B cell (primary cell): Measurements from ENCODE around the gene NAPB.

Source experiments
- EZH2 ChIP-seq: IDR thresholded peaks from 2 replicates; pipeline ENCODE4 v1.6.1; 2012; ENCODE audit warnings: borderline replicate concordance, low read depth, mild to moderate bottlenecking, moderate library complexity, low read length; ENCODE audit not compliant: insufficient read depth, poor library complexity, severe bottlenecking
- TF ChIP-seq, protein P1 (sequence below): fragments of 200-600 bp; IDR thresholded peaks from one replicate; pipeline ENCODE4 v1.8.0; 2022; ENCODE audit warnings: antibody characterized with exemption, mild to moderate bottlenecking

DNA sequence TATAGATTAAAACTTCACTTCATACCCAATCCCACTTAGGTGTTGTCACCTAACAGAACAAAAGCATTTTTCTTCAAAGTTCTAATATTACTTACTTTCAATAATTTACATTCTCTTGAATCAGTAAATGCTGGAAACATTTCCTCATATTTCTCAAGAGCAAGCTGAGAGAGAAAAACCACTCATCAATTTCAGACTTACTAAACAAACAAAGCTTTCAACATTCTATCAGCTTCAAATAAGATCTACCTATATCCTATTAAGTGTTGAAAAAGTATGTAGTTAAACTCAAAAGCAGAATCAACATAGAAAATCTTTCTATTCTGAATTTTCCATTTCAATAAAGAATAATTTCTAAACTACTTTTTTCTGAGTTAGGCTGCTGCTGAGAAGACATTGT, 41.5 kb downstream of the NAPB start:
- TF ChIP-seq, protein P1, sequence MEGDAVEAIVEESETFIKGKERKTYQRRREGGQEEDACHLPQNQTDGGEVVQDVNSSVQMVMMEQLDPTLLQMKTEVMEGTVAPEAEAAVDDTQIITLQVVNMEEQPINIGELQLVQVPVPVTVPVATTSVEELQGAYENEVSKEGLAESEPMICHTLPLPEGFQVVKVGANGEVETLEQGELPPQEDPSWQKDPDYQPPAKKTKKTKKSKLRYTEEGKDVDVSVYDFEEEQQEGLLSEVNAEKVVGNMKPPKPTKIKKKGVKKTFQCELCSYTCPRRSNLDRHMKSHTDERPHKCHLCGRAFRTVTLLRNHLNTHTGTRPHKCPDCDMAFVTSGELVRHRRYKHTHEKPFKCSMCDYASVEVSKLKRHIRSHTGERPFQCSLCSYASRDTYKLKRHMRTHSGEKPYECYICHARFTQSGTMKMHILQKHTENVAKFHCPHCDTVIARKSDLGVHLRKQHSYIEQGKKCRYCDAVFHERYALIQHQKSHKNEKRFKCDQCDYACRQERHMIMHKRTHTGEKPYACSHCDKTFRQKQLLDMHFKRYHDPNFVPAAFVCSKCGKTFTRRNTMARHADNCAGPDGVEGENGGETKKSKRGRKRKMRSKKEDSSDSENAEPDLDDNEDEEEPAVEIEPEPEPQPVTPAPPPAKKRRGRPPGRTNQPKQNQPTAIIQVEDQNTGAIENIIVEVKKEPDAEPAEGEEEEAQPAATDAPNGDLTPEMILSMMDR: no peak
- TF ChIP-seq EZH2: no peak
